Activated naive CD4-positive, alpha-beta T cell treated with anti-CD3 and anti-CD28 coated beads, Interleukin-2, amount 50 U/mL, for 16 hours (primary cell): ENCODE results near the gene RAPGEF2.

ENCODE experiments used
- DNase-seq: peaks from one replicate; pipeline ENCODE4 v3.0.0-alpha.2; 2020

The RAPGEF2 gene

DNA sequence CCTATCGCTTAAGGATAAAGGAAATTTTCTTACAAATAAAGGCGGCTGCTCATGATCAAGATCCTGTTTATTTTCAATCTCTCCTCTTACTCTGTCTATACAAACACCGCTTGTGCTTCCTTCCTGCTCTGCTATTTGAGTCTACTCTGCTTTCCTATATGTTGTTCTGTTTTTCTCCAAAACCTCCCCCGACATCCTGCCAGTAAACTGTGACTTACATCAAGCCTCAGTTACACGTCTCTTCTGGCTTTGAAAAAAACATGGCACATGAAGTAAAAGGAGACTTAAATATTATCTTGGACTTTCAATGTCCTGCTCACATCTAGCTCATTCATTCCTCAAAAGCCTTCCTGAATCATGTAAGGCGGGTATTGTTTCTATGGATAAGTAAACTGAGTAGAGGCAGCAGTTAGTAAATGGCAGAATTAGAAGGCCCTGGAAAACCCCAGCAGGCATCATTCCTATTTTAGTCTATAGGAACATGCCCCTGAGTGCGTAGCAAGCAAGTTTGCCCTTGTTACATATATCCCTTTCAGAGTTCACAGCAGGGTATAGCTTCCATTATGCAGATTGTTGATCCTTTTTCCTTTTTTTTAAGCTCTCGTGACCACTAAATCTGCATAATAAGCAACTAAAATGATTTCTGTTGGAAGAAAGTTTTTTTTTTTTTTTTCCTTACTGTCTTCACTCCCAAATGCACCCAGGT lies 280.1 kb downstream of the RAPGEF2 start:
- DNase-seq = no peak

DNA sequence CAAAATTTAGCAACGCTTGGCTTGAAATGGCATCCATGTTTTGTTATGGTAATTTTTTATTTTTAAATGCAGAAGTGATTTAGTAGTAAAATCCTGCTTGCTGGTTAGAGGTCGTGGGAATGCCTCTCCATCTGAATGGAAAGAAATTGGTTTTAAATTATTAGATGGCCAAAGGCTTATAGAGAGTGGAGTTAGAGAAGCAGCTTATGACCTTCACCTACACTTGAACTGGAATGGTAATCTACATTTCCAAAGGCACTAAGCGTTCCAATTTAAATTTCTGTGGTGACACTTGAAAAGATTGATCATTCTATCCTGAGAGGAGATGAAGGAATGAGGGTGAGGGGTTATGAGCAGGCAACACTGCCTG lies 280.7 kb downstream of the RAPGEF2 start:
- DNase-seq = no peak

DNA sequence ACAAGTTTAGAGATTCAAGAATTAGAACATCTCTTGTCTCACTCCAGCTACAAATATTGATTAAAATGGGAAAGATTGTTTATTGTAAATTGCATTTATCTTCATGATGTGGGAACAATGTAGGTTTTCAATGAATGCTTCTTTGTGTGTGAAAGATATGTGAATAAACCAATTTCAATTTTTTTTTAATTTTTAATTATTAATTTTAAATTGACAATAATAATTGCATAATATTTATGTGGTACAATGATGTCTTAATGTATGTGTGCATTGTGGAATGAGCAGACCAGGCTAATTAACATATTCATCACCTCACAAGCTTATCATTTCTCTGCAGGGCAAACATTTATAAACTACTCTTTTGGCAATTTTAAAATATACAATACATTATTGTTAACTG lies 281.1 kb downstream of the RAPGEF2 start:
- no peak for DNase-seq

DNA sequence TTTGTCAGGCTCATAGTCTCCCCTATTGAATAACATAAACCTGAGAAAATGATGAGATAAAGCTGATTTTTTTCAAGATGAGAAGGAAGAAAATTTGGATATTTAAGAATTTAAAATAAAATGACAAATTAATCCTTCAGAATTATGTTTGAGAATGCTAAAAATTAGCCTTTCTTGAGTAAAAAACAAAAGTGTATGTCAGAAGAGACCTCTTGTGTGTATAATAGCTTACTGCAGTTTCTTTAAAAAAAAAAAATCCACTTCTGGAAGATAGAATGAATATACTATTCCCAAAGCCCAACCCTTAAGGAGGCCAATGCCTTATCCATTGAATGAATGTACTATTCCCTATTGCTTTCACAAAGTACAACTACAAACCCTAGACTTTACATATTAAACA lies 281.8 kb downstream of the RAPGEF2 start:
- no peak for DNase-seq

DNA sequence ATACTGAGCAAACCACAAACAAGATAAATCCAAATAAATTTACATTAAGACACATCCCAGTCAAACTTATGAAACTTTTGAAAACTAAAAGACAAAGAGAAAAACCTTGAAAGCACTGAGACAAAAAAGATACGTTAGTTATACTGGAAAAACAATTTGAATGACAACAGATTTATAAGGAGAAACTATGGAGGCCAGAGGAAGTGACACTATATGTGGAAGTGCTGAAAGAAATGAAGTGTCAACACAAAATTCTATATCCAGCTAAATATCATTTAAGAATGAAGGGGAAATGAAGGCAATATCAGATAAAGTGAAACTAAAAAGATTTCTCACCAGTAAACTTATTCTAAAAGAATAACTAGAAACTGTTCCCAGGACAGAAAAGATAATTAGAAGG lies 283.7 kb downstream of the RAPGEF2 start:
- DNase-seq = no peak

DNA sequence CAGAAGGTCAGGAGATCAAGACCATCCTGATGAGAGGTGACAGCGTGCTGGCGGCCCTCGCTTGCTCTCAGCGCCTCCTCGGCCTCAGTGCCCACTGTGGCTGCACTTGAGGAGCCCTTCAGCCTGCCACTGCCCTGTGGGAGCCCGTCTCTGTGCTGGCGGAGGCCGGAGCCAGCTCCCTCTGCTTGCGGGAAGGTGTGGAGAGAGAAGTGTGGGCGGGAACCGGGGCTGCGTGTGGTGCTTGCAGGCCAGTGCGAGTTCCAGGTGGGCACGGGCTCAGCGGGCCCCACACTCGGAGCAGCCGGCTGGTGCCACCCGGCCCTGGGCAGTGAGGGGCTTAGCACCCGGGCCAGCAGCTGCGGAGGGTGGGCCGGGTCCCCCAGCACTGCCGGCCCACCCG lies 286.9 kb downstream of the RAPGEF2 start:
- no peak for DNase-seq

DNA sequence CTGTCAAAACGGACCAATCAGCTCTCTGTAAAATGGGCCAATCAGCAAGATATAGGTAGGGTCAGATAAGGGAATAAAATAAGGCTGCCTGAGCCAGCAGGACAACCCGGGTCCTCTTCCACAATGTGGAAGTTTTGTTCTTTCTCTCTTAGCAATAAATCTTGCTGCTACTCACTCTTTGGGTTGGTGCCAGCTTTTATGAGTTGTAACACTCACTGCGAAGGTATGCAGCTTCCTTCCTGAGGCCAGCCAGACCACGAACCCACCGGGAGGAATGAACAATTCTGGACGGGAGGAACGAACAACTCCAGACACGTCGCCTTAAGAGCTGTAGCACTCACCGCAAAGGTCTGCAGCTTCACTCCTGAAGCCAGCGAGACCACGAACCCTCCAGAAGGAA lies 287.8 kb downstream of the RAPGEF2 start:
- DNase-seq = no peak

DNA sequence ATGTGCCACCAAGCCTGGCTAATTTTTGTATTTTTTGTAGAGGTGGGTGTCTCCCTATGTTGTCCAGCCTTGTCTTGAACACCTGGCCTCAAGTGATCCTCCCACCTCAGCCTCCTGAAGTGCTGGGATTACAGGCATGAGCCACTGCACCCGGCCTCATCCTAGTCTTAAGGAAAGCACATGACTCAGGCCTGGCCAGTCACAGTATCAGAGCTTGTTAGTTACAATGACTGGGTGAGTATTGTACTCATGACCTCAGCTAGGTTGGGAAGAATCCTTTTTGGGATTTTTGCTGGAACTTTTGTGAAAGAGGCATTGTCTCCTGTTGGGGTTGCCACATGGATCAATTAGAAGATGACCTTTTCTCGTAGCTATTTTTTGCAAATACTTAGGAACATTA lies 292.8 kb downstream of the RAPGEF2 start:
- DNase-seq = no peak

DNA sequence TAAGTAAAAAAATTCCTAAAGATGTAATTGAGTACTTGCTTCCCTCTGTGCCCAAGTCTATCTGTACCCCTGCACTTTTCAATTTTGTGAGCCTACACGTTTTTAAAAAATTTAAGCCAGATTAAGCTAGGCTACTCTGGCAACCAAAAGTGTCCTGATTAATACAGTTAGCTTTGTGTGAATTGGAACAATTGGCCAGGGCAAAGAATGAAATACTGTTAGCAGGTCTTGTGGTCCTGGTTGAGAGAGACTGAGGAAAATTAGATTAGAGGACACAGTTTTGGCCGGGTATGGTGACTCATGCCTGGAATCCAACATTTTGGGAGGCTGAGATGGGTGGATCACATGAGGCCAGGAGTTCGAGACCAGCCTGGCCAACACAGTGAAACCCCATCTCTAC lies 293.3 kb downstream of the RAPGEF2 start:
- no peak for DNase-seq

DNA sequence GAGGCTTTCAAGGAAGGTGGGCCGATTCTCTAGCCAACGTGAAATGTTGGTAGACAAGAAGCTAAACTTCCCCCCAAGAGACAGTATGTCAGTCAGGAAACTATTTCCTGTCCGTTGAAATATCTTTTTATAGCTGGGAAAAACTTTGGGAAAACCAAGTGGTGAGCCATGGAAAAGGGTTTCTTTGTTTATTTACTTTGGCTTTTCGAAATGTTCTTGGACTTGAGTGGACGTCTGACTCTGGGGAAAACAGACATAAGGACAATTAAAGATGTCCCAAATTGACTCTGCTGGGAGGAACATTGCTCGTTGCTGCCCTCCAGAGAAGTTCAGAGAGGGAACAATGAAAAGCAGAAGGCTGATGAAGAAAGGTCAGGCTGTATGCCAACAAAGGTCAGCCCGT lies 295.4 kb downstream of the RAPGEF2 start:
- DNase-seq = no peak

DNA sequence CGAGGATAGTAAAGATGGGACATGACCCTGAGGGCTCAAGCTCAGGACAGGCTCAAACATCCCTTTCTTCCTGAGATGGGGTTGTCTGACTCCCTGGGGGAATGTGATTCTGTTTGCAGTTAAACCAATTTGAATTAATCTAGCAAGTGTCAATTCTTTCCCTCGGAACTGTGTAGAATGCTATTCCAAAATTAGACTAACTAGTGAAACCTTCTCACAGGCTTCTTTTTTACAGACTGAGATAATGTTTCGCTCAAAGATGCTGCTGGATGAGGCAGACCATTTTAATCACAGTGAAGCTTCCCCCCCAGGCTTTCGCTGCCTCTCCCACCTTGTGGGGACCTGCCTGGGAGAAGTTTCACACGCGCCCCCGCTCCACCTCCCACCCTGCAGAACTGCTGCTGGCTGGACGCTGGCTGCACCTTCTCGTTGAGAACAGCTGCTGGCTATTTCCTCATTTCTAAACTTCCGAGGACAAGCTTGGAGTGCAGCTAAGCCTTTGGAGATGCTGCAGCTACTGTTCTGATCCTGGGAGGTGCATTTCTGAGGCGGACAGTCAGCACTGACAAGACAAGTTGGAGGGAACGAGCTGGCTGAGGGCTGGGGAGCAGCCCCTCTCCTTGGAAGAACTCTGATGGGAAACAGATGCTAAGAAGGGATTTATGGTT lies 297.8 kb downstream of the RAPGEF2 start:
- DNase-seq = no peak

DNA sequence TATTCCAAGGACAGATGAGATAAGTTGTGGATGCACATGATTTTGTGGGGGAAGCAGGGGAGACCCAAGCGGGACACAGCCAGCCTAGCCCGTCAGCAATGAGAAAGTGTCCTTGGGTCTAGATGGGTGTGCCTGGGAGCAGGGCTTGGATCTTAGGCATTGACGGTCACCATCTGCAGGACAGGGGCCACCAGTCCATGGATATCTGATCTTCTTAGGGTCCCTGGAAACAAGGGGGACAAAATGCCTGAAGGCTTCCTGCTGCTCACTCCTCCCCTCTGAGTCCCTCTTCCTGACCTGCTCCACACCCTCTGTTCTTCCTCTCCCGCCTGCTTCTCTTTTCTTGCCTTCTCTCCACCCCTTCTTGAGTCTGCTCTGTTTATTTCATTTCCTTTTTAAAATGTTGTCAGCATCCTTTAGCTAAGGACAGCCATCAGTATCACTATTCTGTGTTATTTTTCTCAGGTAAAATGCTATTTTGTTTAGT lies 298.4 kb downstream of the RAPGEF2 start:
- DNase-seq = no peak

DNA sequence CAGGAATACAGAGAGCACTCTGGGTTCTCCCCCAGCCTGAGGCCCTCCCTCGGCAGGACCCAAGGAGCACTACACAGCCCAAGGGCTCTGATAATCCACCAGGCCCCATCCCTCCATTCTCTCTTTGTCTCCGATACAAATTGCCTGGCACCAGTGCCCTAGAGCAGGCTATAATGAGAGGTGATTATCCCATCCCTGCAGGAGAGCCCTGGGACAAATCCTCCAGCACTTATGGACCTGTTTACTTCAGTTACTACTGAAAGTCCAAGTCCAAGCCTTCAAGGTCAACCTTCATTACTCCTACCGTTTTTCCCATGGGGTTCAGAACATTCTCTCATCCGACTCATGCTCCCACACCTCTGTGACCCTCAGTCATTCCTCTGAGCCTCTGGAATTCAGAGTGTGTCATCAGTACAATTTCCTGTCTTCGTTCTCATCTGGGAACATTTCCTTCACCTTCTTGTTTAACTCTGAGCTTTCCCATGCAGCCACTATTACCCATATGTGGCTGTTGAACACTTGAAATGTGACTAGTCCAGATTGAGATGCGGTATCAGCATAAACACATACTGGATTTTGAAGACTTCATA lies 299.0 kb downstream of the RAPGEF2 start:
- DNase-seq = no peak
